Sigmoid colon (tissue), 7 donors: ENCODE measurements around the gene MAP3K8. TPM values are rescaled to one million over a fixed set of nuclear protein-coding genes. Genes with fewer than 3 reads are reported as not detected.
A peak's percentile ranks its signal among the peaks of the same experiment; 100 is the strongest.

ENCODE experiments used
- DNase-seq: peaks from one replicate; pipeline ENCODE4 v3.0.0-alpha.2; 2019
- H3K27ac ChIP-seq, 4 donors: fragments of 200-600 bp; sonication (generic); one replicate each; pipeline ENCODE4 v1.5.1; 2016 to 2019; ENCODE audit warnings: mild to moderate bottlenecking in 1 of 4
- H3K27me3 ChIP-seq, 3 donors: fragments of 200-600 bp; sonication (generic); one replicate each; pipeline ENCODE4 v1.5.1; 2019; ENCODE audit warnings: mild to moderate bottlenecking in 1 of 3
- H3K36me3 ChIP-seq, 4 donors: fragments of 200-600 bp; sonication (generic); one replicate each; pipeline ENCODE4 v1.5.1; 2016 to 2019
- H3K4me1 ChIP-seq, 4 donors: fragments of 200-600 bp; sonication (generic); one replicate each; pipeline ENCODE4 v1.5.1; 2017 to 2019
- H3K4me3 ChIP-seq, 4 donors: fragments of 200-600 bp; sonication (generic); one replicate each; pipeline ENCODE4 v1.5.1; 2017 to 2019; ENCODE audit warnings: mild to moderate bottlenecking in 2 of 4, moderate library complexity in 1 of 4
- H3K9me3 ChIP-seq, 4 donors: fragments of 200-600 bp in 3 of 4; sonication (generic) in 3 of 4; one replicate each; pipeline versions ENCODE4 v1.5.1 to v1.6.1; 2013 to 2019
- CTCF ChIP-seq, 4 experiments: fragments of 450-650 bp in 3 of 4; fragments of 200-600 bp in 1 of 4; IDR thresholded peaks; one replicate each; pipeline ENCODE4 v1.5.1; 2016 to 2019; ENCODE audit warnings: antibody characterized with exemption in 4 of 4, mild to moderate bottlenecking in 3 of 4, moderate library complexity in 2 of 4
- EP300 ChIP-seq, 4 donors: sonication (generic); formaldehyde crosslinking; IDR thresholded peaks; one replicate each; pipeline ENCODE4 v1.6.1; 2017; ENCODE audit warnings: antibody characterized with exemption in 4 of 4
- POLR2A ChIP-seq, 2 donors: fragments of 450-650 bp; IDR thresholded peaks; one replicate each; pipeline ENCODE4 v1.6.1; 2016; ENCODE audit warnings: antibody characterized with exemption in 2 of 2, mild to moderate bottlenecking in 2 of 2, moderate library complexity in 2 of 2
- POLR2AphosphoS5 ChIP-seq, 4 donors: sonication (generic); formaldehyde crosslinking; IDR thresholded peaks; one replicate each; pipeline ENCODE4 v1.6.1; 2017; ENCODE audit warnings: antibody characterized with exemption in 4 of 4
- WGBS, 2 donors: extraction: QIAGEN DNeasy Blood & Tissue Kit; methylation state at CpG; one replicate each; pipeline ENCODE4 v1.1.7; 2013; 5-methylcytosine and 5-hydroxymethylcytosine counted together
- intact Hi-C: fragments of 100-400 bp; cut with DNase I; formaldehyde crosslinking; loops from one replicate; pipeline ENCODE4 v1.15.1; 2023
- polyA plus RNA-seq, 3 donors: library from polyadenylated mRNA; stranded (reverse); fragments of 200-250 nt; gene quantifications; one replicate each; pipeline ENCODE4 v1.2.3, GENCODE V29; 2013
- total RNA-seq, 4 donors: library from RNA; depleted of rRNA; stranded (reverse); fragments of >200 nt; gene quantifications; one replicate each; pipeline ENCODE4 v1.1.0, GENCODE V29; 2016
- donor health status: healthy with polysubstance abuse.
- donor health status: Bipolar disorder and iron deficiency.
- donor health status: healthy.

Gene MAP3K8
- total and polyA plus RNA-seq, 7 donors, result 6.0 to 66.5 (median 16.9) TPM

GRCh38 chr10:30437031-30437841 lies 3.3 kb downstream of the MAP3K8 start:
- no peak for DNase-seq
- Histone ChIP-seq H3K27ac (peak overlapping the region; percentile 97 to 100 (median 98)), H3K4me3 (peak overlapping the region; percentile 9 to 95 (median 69)), H3K4me1 (peaks cover 0 to 66% (median 47%) of the 10 kb centered on the region in 4 donors), H3K27me3 (no peaks in the 10 kb centered on the region), H3K9me3 (no peaks in the 10 kb centered on the region), H3K36me3 (peaks cover 0 to 22% (median 3%) of the 10 kb centered on the region in 4 donors)
- TF ChIP-seq EP300 (IDR thresholded peaks at IDR 0.05), result no peak
- peak in 1 of 4 donors; percentile 4 for TF ChIP-seq POLR2AphosphoS5 (IDR thresholded peaks at IDR 0.05)
- WGBS, 2 donors, result 32 to 70% methylated on average over 13 of the region's 13 CpGs
- intact Hi-C loops, result no loop called here

- H3K36me3 ChIP-seq, result peaks cover 0 to 26% (median 3%) of the 10 kb centered on the region in 4 donors
- H3K4me1 ChIP-seq, result peaks cover 0 to 62% (median 48%) of the 10 kb centered on the region in 4 donors
- DNase-seq, result no peak
- peak overlapping the region; percentile 97 to 100 (median 98) for H3K27ac ChIP-seq
- H3K9me3 ChIP-seq, result no peaks in the 10 kb centered on the region
- no peaks in the 10 kb centered on the region for H3K27me3 ChIP-seq
- WGBS, 2 donors, result 57 to 64% methylated on average over 5 of the region's 5 CpGs
- peak overlapping the region in 3 of 4 donors; percentile 62 to 95 (median 76) for H3K4me3 ChIP-seq
- intact Hi-C loops, result no loop called here
- TF ChIP-seq POLR2AphosphoS5 (IDR thresholded peaks at IDR 0.05), result no peak
- no peak for TF ChIP-seq CTCF (IDR thresholded peaks at IDR 0.05)
- no peak for TF ChIP-seq EP300 (IDR thresholded peaks at IDR 0.05)
- TF ChIP-seq POLR2A (IDR thresholded peaks at IDR 0.05), result no peak
These were observed 4.3 kb downstream of the MAP3K8 start for GRCh38 chr10:30438021-30438850.

GRCh38 chr10:30439931-30440330 lies 5.9 kb downstream of the MAP3K8 start:
- peaks cover 0 to 27% (median 3%) of the 10 kb centered on the region in 4 donors for H3K36me3 ChIP-seq
- no peaks in the 10 kb centered on the region for H3K9me3 ChIP-seq
- H3K4me3 ChIP-seq, result no peak overlapping the region
- 95 to 96% methylated on average over 3 of the region's 3 CpGs for WGBS, 2 donors
- H3K27ac ChIP-seq, result peak overlapping the region in 3 of 4 donors; percentile 1 to 100 (median 57)
- no peaks in the 10 kb centered on the region for H3K27me3 ChIP-seq
- intact Hi-C loops, result no loop called here
- no peak for DNase-seq
- TF ChIP-seq CTCF (IDR thresholded peaks at IDR 0.05), result no peak
- TF ChIP-seq POLR2A (IDR thresholded peaks at IDR 0.05), result no peak
- no peak for TF ChIP-seq POLR2AphosphoS5 (IDR thresholded peaks at IDR 0.05)
- TF ChIP-seq EP300 (IDR thresholded peaks at IDR 0.05), result no peak
- H3K4me1 ChIP-seq, result peaks cover 0 to 74% (median 54%) of the 10 kb centered on the region in 4 donors

- Histone ChIP-seq H3K27ac (peak overlapping the region; percentile 5 to 100 (median 44)), H3K9me3 (no peaks in the 10 kb centered on the region)
- WGBS, 2 donors, result 75 to 80% methylated on average over 4 of the region's 4 CpGs
These were observed 8.1 kb downstream of the MAP3K8 start for GRCh38 chr10:30442019-30442606.

GRCh38 chr10:30443049-30443448 lies 9.1 kb downstream of the MAP3K8 start:
- no peaks in the 10 kb centered on the region for H3K27me3 ChIP-seq
- DNase-seq, result no peak
- intact Hi-C loops, result no loop called here
- H3K9me3 ChIP-seq, result no peaks in the 10 kb centered on the region
- H3K4me3 ChIP-seq, result no peak overlapping the region
- peaks cover 0 to 66% (median 37%) of the 10 kb centered on the region in 4 donors for H3K4me1 ChIP-seq
- peaks cover 0 to 40% (median 9%) of the 10 kb centered on the region in 4 donors for H3K36me3 ChIP-seq
- peak overlapping the region in 2 of 4 donors; percentile 57 to 100 for H3K27ac ChIP-seq
- TF ChIP-seq EP300 (IDR thresholded peaks at IDR 0.05), result no peak
- no peak for TF ChIP-seq POLR2AphosphoS5 (IDR thresholded peaks at IDR 0.05)
- TF ChIP-seq CTCF (IDR thresholded peaks at IDR 0.05), result no peak
- no peak for TF ChIP-seq POLR2A (IDR thresholded peaks at IDR 0.05)
- 86 to 90% methylated on average over 3 of the region's 3 CpGs for WGBS, 2 donors

More at GRCh38 chr10:30442019-30442606, 8.1 kb downstream of the MAP3K8 start:
- no peak overlapping the region for H3K4me3 ChIP-seq
- DNase-seq, result no peak
- peaks cover 0 to 73% (median 46%) of the 10 kb centered on the region in 4 donors for H3K4me1 ChIP-seq
- peaks cover 0 to 31% (median 4%) of the 10 kb centered on the region in 4 donors for H3K36me3 ChIP-seq
- intact Hi-C loops, result no loop called here
- H3K27me3 ChIP-seq, result no peaks in the 10 kb centered on the region
- TF ChIP-seq POLR2A (IDR thresholded peaks at IDR 0.05), result no peak
- peak in 1 of 4 donors; percentile 7 for TF ChIP-seq POLR2AphosphoS5 (IDR thresholded peaks at IDR 0.05)
